ENCODE results near the gene VKORC1L1. TPM values are rescaled to one million over a fixed set of nuclear protein-coding genes. Genes with fewer than 3 reads are reported as not detected.
"Not testable (repeated sequence)": the region's sequence is repeated elsewhere in the genome, so short reads cannot be mapped to it uniquely, and the experiment has no call there.

The VKORC1L1 gene
- total RNA-seq, 1 donor from 2014 or later: 23.1 TPM

DNA sequence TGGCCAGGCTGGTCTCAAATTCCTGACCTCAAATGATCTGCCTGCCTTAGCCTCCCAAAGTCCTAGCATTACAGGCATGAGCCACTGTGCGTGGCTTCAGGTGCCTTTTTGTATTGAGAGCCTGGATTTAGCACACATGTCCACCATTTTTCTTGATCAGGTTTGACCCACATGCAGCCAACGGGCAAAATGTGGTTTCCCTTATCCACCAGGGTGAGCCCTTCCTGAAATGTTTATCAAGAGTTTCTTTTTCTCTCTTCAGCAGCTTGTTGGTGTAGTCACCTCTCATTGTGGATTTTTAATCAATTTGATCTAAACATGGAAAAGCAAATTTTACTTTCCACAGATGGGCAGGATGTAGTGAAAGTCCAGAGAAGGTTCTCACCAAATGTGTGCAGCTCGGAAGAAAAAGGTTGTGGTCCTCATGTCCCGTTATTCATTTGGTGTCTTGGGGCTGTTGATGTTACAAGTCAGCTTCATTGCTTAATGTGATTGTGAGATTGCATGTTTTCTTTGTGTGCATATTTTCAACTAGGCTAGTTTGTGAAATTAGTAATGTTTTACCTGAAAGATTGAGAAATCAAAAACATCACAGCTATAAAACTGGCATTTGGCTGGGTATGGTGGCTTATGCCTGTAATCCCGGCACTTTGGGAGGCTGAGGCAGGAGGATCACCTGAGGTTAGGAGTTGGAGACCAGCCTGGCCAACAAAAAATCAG lies 80.3 kb downstream of the VKORC1L1 start:
- no peaks in the 10 kb centered on the region for H3K9me3 Mint-ChIP-seq (ENCODE audit: unreplicated experiment)
- peaks cover 19% of the 10 kb centered on the region for H3K36me3 Mint-ChIP-seq (ENCODE audit: unreplicated experiment)
- H3K4me3 Mint-ChIP-seq (ENCODE audit: unreplicated experiment): no peak overlapping the region
- no peak overlapping the region for H3K27ac Mint-ChIP-seq (ENCODE audit: unreplicated experiment)
- DNase-seq (ENCODE audit: extremely low spot score, unreplicated experiment): no peak
- TF ChIP-seq CTCF (IDR thresholded peaks at IDR 0.05): no peak
- H3K4me1 Mint-ChIP-seq (ENCODE audit: unreplicated experiment): no peaks in the 10 kb centered on the region
- no peaks in the 10 kb centered on the region for H3K27me3 Mint-ChIP-seq (ENCODE audit: unreplicated experiment)

DNA sequence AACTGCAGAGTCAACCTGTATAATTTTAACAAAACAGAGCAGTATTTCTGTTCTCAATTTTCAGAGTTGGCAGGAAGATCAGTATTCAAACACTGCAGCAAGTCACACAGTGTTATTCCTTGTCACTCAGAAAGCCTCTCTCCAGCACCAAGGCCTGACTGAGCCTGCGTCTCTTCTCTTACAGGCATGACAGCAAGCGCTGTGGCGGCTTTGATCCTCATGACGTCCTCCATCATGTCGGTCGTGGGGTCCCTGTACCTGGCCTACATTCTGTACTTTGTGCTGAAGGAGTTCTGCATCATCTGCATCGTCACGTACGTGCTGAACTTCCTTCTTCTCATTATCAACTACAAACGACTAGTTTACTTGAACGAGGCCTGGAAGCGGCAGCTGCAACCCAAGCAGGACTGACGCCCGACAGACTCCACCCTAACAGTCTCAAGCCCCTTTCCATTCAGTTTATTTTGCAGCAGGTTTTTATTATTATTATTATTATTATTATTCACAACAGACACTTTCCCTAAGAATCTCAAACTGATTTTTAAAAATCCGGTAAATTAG lies 81.1 kb downstream of the VKORC1L1 start:
- Mint-ChIP-seq H3K9me3 (ENCODE audit: unreplicated experiment) (no peaks in the 10 kb centered on the region), H3K4me1 (ENCODE audit: unreplicated experiment) (no peaks in the 10 kb centered on the region), H3K27ac (ENCODE audit: unreplicated experiment) (no peak overlapping the region), H3K36me3 (ENCODE audit: unreplicated experiment) (peaks cover 22% of the 10 kb centered on the region), H3K4me3 (ENCODE audit: unreplicated experiment) (no peak overlapping the region), H3K27me3 (ENCODE audit: unreplicated experiment) (no peaks in the 10 kb centered on the region)
- DNase-seq (ENCODE audit: extremely low spot score, unreplicated experiment): peak; percentile 62
- no peak for TF ChIP-seq CTCF (IDR thresholded peaks at IDR 0.05)

- H3K9me3 Mint-ChIP-seq (ENCODE audit: unreplicated experiment): no peaks in the 10 kb centered on the region
- peaks cover 35% of the 10 kb centered on the region for H3K36me3 Mint-ChIP-seq (ENCODE audit: unreplicated experiment)
- peak; percentile 21 for DNase-seq (ENCODE audit: extremely low spot score, unreplicated experiment)
- H3K4me3 Mint-ChIP-seq (ENCODE audit: unreplicated experiment): no peak overlapping the region
- no peak overlapping the region for H3K27ac Mint-ChIP-seq (ENCODE audit: unreplicated experiment)
- TF ChIP-seq CTCF (IDR thresholded peaks at IDR 0.05): no peak
- no peaks in the 10 kb centered on the region for H3K27me3 Mint-ChIP-seq (ENCODE audit: unreplicated experiment)
- H3K4me1 Mint-ChIP-seq (ENCODE audit: unreplicated experiment): no peaks in the 10 kb centered on the region
Measured at GRCh38 chr7:65955718-65956117, 82.8 kb downstream of the VKORC1L1 start.

DNA sequence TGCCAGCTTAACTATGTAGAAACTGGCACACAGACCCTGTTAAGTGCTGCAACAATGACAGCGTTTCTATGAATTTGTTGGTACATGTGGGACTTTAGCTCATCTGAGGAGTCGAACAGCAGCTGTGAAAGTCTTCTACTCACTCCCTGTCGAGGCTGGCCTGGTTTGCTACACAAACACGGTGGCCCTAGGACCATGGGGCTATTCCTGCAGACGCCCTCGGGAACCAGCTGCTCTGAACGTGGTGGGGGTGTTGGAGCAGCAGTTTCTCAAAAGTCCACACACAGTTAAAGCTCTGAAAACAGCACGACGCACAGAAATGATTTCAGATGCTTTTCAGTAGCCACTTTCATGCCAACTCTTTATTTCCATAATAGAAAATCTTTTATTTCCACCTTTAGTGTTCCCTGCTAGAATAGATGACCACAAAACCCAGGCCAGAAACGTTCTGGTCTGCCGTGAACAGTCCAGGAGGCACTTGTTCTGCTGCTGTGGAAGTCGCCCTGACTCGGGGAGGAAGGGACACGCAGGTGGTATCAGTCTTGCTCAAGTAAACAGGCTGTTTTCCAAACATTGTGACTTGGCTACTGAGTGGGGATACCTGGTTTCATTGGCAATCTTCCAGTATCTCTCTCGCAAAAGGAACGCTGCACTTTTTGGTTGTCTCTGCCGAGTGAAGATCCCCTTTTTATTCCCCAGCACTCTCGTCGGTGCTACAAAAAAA lies 87.6 kb downstream of the VKORC1L1 start:
- Mint-ChIP-seq H3K36me3 (ENCODE audit: unreplicated experiment) (peaks cover 46% of the 10 kb centered on the region), H3K4me1 (ENCODE audit: unreplicated experiment) (no peaks in the 10 kb centered on the region), H3K4me3 (ENCODE audit: unreplicated experiment) (no peak overlapping the region), H3K9me3 (ENCODE audit: unreplicated experiment) (no peaks in the 10 kb centered on the region), H3K27me3 (ENCODE audit: unreplicated experiment) (no peaks in the 10 kb centered on the region), H3K27ac (ENCODE audit: unreplicated experiment) (no peak overlapping the region)
- TF ChIP-seq CTCF (IDR thresholded peaks at IDR 0.05): no peak
- DNase-seq (ENCODE audit: extremely low spot score, unreplicated experiment): no peak

DNA sequence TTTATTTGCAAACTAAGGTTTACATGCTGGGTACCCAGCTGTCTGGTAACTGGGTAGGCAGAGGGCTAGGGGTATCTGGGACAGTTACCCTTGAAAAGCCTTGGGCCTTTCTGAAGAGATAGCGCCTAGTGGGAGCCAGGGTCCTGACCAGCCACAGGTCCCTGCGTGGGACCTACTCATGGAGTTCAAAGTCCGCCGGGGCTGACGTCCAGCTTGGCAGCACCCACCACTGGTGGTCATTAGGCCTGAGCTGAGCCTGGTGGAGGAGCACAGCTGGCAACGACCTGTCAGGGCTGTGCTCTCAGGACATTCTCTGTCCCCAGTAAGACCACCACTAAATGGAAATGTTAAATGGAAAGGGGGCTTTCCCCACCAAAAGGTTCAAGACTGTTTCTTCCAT lies 89.2 kb downstream of the VKORC1L1 start:
- H3K36me3 Mint-ChIP-seq (ENCODE audit: unreplicated experiment): peaks cover 51% of the 10 kb centered on the region
- no peak overlapping the region for H3K27ac Mint-ChIP-seq (ENCODE audit: unreplicated experiment)
- no peak overlapping the region for H3K4me3 Mint-ChIP-seq (ENCODE audit: unreplicated experiment)
- no peak for TF ChIP-seq CTCF (IDR thresholded peaks at IDR 0.05)
- no peak for DNase-seq (ENCODE audit: extremely low spot score, unreplicated experiment)
- H3K4me1 Mint-ChIP-seq (ENCODE audit: unreplicated experiment): no peaks in the 10 kb centered on the region
- H3K27me3 Mint-ChIP-seq (ENCODE audit: unreplicated experiment): no peaks in the 10 kb centered on the region
- H3K9me3 Mint-ChIP-seq (ENCODE audit: unreplicated experiment): no peaks in the 10 kb centered on the region

DNA sequence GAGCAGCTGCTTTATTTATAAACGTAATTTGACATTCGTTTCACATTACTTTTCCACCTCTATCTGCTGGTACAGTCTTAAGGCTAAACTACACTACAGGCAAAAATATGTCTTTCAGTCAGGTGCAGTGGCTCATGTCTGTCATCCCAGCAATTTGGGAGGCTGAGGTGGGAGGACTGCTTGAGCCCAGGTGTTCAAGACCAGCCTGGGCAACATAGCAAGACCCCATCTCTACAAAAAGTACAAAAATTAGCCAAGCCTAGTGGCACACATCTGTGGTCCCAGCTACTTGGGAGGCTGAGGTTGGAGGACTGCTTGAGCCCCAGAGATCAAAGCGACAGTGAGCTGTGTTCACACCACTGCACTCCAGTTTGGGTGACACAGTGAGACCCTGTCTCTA lies 91.8 kb downstream of the VKORC1L1 start:
- not testable (repeated sequence) for H3K4me1 Mint-ChIP-seq (ENCODE audit: unreplicated experiment); H3K27me3 Mint-ChIP-seq (ENCODE audit: unreplicated experiment); H3K27ac Mint-ChIP-seq (ENCODE audit: unreplicated experiment); H3K4me3 Mint-ChIP-seq (ENCODE audit: unreplicated experiment); H3K9me3 Mint-ChIP-seq (ENCODE audit: unreplicated experiment); DNase-seq (ENCODE audit: extremely low spot score, unreplicated experiment)
- peaks cover 50% of the 10 kb centered on the region for H3K36me3 Mint-ChIP-seq (ENCODE audit: unreplicated experiment)
